ENCODE measurements around the gene C14orf132. TPM values are rescaled to one million over a fixed set of nuclear protein-coding genes. Genes with fewer than 3 reads are reported as not detected.

Gene C14orf132
- polyA plus RNA-seq, 1 donor (not counting 4 experiments of a cell fraction or from before 2014, with no cell fraction given): 1.3 TPM

GRCh38 chr14:96029089-96029645 lies 10.0 kb upstream of the C14orf132 start:
- H3K9me3 ChIP-seq (ENCODE audit: control insufficient read depth, low read depth, low read length): no peaks in the 10 kb centered on the region
- no peak overlapping the region for H3K9ac ChIP-seq (ENCODE audit: control insufficient read depth, extremely low read depth, insufficient read depth, low read length)
- no peaks in the 10 kb centered on the region for H3K36me3 ChIP-seq (ENCODE audit: control insufficient read depth in 2 of 2, extremely low read depth in 1 of 2, insufficient read depth in 2 of 2, low read length in 2 of 2)
- H3K27me3 ChIP-seq (ENCODE audit: control insufficient read depth, extremely low read depth, insufficient read depth, low read length): peaks cover 4% of the 10 kb centered on the region
- no peak overlapping the region for H3K4me3 ChIP-seq (ENCODE audit: control insufficient read depth in 2 of 3, extremely low read depth in 1 of 3, insufficient read depth in 2 of 3, low read depth in 1 of 3, low read length in 3 of 3)
- H3K79me2 ChIP-seq (ENCODE audit: control insufficient read depth, insufficient read depth, low read length): no peaks in the 10 kb centered on the region
- H2AFZ ChIP-seq (ENCODE audit: control insufficient read depth, low read length): no peak overlapping the region
- H3K4me1 ChIP-seq (ENCODE audit: control insufficient read depth, extremely low read depth, insufficient read depth, low read length): no peaks in the 10 kb centered on the region
- TF ChIP-seq CTCF (optimal IDR thresholded peaks at IDR 0.05 in 1 of 3, IDR thresholded peaks at IDR 0.05 in 1 of 3, conservative IDR thresholded peaks at IDR 0.05 in 1 of 3; ENCODE audit: extremely low read depth in 1 of 3, insufficient read depth in 2 of 3, low read length in 3 of 3) (no peak), EZH2 (IDR thresholded peaks at IDR 0.05; ENCODE audit: low read length) (no peak)
- H3K4me2 ChIP-seq (ENCODE audit: control insufficient read depth, extremely low read depth, insufficient read depth, low read depth, low read length): no peak overlapping the region
- H4K20me1 ChIP-seq (ENCODE audit: control insufficient read depth, extremely low read depth, insufficient read depth, low read length): no peaks in the 10 kb centered on the region
- H3K27ac ChIP-seq (ENCODE audit: control insufficient read depth, insufficient read depth, low read length): no peak overlapping the region
- H3K9me1 ChIP-seq (ENCODE audit: control insufficient read depth, extremely low read depth, insufficient read depth, low read length): no peaks in the 10 kb centered on the region
- DNase-seq (ENCODE audit: low read depth, low spot score) (no peak), FAIRE-seq (no peak)
- dilution Hi-C loops (cut with MboI; ENCODE audit: extremely low pct_ligation_motif_present, low sequenced_read_pairs): no loop called here

- dilution Hi-C loops (cut with MboI; ENCODE audit: extremely low pct_ligation_motif_present, low sequenced_read_pairs): no loop called here
- H3K9me3 ChIP-seq (ENCODE audit: control insufficient read depth, low read depth, low read length): no peaks in the 10 kb centered on the region
- H3K36me3 ChIP-seq (ENCODE audit: control insufficient read depth in 2 of 2, extremely low read depth in 1 of 2, insufficient read depth in 2 of 2, low read length in 2 of 2): no peaks in the 10 kb centered on the region
Measured at GRCh38 chr14:96030108-96030760, 8.9 kb upstream of the C14orf132 start.

More at GRCh38 chr14:96030108-96030760, 8.9 kb upstream of the C14orf132 start:
- no peaks in the 10 kb centered on the region for H3K79me2 ChIP-seq (ENCODE audit: control insufficient read depth, insufficient read depth, low read length)
- no peaks in the 10 kb centered on the region for H4K20me1 ChIP-seq (ENCODE audit: control insufficient read depth, extremely low read depth, insufficient read depth, low read length)
- DNase-seq (ENCODE audit: low read depth, low spot score) (no peak), FAIRE-seq (no peak)
- no peak overlapping the region for H3K4me2 ChIP-seq (ENCODE audit: control insufficient read depth, extremely low read depth, insufficient read depth, low read depth, low read length)
- no peak for TF ChIP-seq CTCF (optimal IDR thresholded peaks at IDR 0.05 in 1 of 3, IDR thresholded peaks at IDR 0.05 in 1 of 3, conservative IDR thresholded peaks at IDR 0.05 in 1 of 3; ENCODE audit: extremely low read depth in 1 of 3, insufficient read depth in 2 of 3, low read length in 3 of 3)
- no peak for TF ChIP-seq EZH2 (IDR thresholded peaks at IDR 0.05; ENCODE audit: low read length)
- H3K27ac ChIP-seq (ENCODE audit: control insufficient read depth, insufficient read depth, low read length): no peak overlapping the region
- H3K9me1 ChIP-seq (ENCODE audit: control insufficient read depth, extremely low read depth, insufficient read depth, low read length): no peaks in the 10 kb centered on the region
- H3K4me1 ChIP-seq (ENCODE audit: control insufficient read depth, extremely low read depth, insufficient read depth, low read length): no peaks in the 10 kb centered on the region
- no peak overlapping the region for H3K4me3 ChIP-seq (ENCODE audit: control insufficient read depth in 2 of 3, extremely low read depth in 1 of 3, insufficient read depth in 2 of 3, low read depth in 1 of 3, low read length in 3 of 3)
- peaks cover 4% of the 10 kb centered on the region for H3K27me3 ChIP-seq (ENCODE audit: control insufficient read depth, extremely low read depth, insufficient read depth, low read length)
- no peak overlapping the region for H3K9ac ChIP-seq (ENCODE audit: control insufficient read depth, extremely low read depth, insufficient read depth, low read length)
- H2AFZ ChIP-seq (ENCODE audit: control insufficient read depth, low read length): no peak overlapping the region

Data from keratinocyte (primary cell).